ENCODE results near the gene DRAM1. TPM values are rescaled to one million over a fixed set of nuclear protein-coding genes. Genes with fewer than 3 reads are reported as not detected.
A peak's percentile ranks its signal among the peaks of the same experiment; 100 is the strongest.

DRAM1 gene
- total RNA-seq, 4 donors from 2014 or later, result 13.2 to 29.1 (median 21.2) TPM

GRCh38 chr12:101830367-101831325, 46.7 kb upstream of the DRAM1 start, which contains the start of gene GNPTAB:
Gene GNPTAB, minus strand, starts transcription at chr12:101830959. Its CDS starts 284 bp downstream, at chr12:101830675.
- TF ChIP-seq POLR2AphosphoS5 (IDR thresholded peaks at IDR 0.05), result peak; percentile 39
- TF ChIP-seq POLR2A (IDR thresholded peaks at IDR 0.05), result peak; percentile 54 to 61
- TF ChIP-seq CTCF (IDR thresholded peaks at IDR 0.05), result peak; percentile 53 to 89 (median 86)
- no peak for TF ChIP-seq EP300 (IDR thresholded peaks at IDR 0.05)
- 0% methylated on average over 1 to 20 of the region's 96 CpGs for WGBS, 2 donors (ENCODE audit: low coverage in 1 of 2)
- Histone ChIP-seq H3K27me3 (no peaks in the 10 kb centered on the region), H3K4me1 (peaks cover 0 to 40% (median 4%) of the 10 kb centered on the region in 3 donors), H3K36me3 (no peaks in the 10 kb centered on the region), H3K4me3 (peak within 1 kb of the TSS; percentile 93 to 95), H3K9me3 (no peaks in the 10 kb centered on the region), H3K27ac (peak within 1 kb of the TSS; percentile 58 to 90 (median 88))
- peak; percentile 98 for ATAC-seq

- no peaks in the 10 kb centered on the region for H3K27me3 ChIP-seq
- H3K4me1 ChIP-seq, result peaks cover 0 to 26% (median 4%) of the 10 kb centered on the region in 3 donors
- WGBS, 2 donors (ENCODE audit: low coverage in 1 of 2), result 7 to 22% methylated on average over 1 of the region's 1 CpG
- TF ChIP-seq CTCF (IDR thresholded peaks at IDR 0.05) (no peak), POLR2A (IDR thresholded peaks at IDR 0.05) (no peak), POLR2AphosphoS5 (IDR thresholded peaks at IDR 0.05) (no peak), EP300 (IDR thresholded peaks at IDR 0.05) (no peak)
- no peaks in the 10 kb centered on the region for H3K9me3 ChIP-seq
- ATAC-seq, result no peak
- H3K36me3 ChIP-seq, result no peaks in the 10 kb centered on the region
- H3K27ac ChIP-seq, result no peak overlapping the region
- no peak overlapping the region for H3K4me3 ChIP-seq
These were observed 45.4 kb upstream of the DRAM1 start for GRCh38 chr12:101832030-101832429.

- H3K4me3 ChIP-seq, result no peak overlapping the region
- no peak for ATAC-seq
- H3K9me3 ChIP-seq, result no peaks in the 10 kb centered on the region
- H3K27ac ChIP-seq, result no peak overlapping the region
- TF ChIP-seq CTCF (IDR thresholded peaks at IDR 0.05) (no peak), POLR2AphosphoS5 (IDR thresholded peaks at IDR 0.05) (no peak), POLR2A (IDR thresholded peaks at IDR 0.05) (no peak), EP300 (IDR thresholded peaks at IDR 0.05) (no peak)
- 78 to 80% methylated on average over 1 to 2 of the region's 3 CpGs for WGBS, 2 donors (ENCODE audit: low coverage in 1 of 2)
- peaks cover 0 to 8% (median 0%) of the 10 kb centered on the region in 3 donors for H3K4me1 ChIP-seq
- H3K27me3 ChIP-seq, result no peaks in the 10 kb centered on the region
- H3K36me3 ChIP-seq, result no peaks in the 10 kb centered on the region
These were observed 38.6 kb upstream of the DRAM1 start for GRCh38 chr12:101838628-101839323.

- TF ChIP-seq CTCF (IDR thresholded peaks at IDR 0.05) (peak; percentile 76 to 90 (median 84)), POLR2A (IDR thresholded peaks at IDR 0.05) (no peak)
- WGBS, 2 donors (ENCODE audit: low coverage in 1 of 2), result 18 to 29% methylated on average over 5 to 6 of the region's 6 CpGs
- Histone ChIP-seq H3K27me3 (no peaks in the 10 kb centered on the region), H3K27ac (no peak overlapping the region), H3K9me3 (no peaks in the 10 kb centered on the region), H3K36me3 (no peaks in the 10 kb centered on the region), H3K4me3 (no peak overlapping the region), H3K4me1 (peaks cover 0 to 8% (median 0%) of the 10 kb centered on the region in 3 donors)
- peak; percentile 71 for ATAC-seq
These were observed 37.8 kb upstream of the DRAM1 start for GRCh38 chr12:101839324-101840283.
